IMR-90 (cell line): ENCODE results near the gene KRTAP5-3. TPM values are rescaled to one million over a fixed set of nuclear protein-coding genes. Genes with fewer than 3 reads are reported as not detected.

Experiments
- ATAC-seq: fragments of 200-7000 bp; cut with Tn5 transposase; 2 replicates; pipeline ENCODE4 v1.9.1; 2020; ENCODE audit warnings: low read depth, mild to moderate bottlenecking, moderate library complexity
- BruUV-seq: library from RNA; stranded (reverse); fragments of 400-500 nt; replicated peaks from 2 replicates; lab custom pipeline; 2021; lab: Mats Ljungman, UMichigan
- CTCF ChIA-PET: fragments of 300-600 bp; formaldehyde crosslinking; extraction: SDS; loops from one replicate; lab custom pipeline; 2021; ENCODE audit warnings: antibody characterized with exemption; lab: Yijun Ruan, JAX
- POLR2A ChIA-PET: fragments of 300-600 bp; sonication (Branson Sonifier 250); formaldehyde crosslinking; loops from one replicate; lab custom pipeline; 2022; ENCODE audit warnings: antibody characterized with exemption; ENCODE audit not compliant: unreplicated experiment; lab: Charles Lee
- DNase-seq: peaks from one replicate; pipeline ENCODE4 v3.0.0; 2013
- H2AFZ ChIP-seq: replicated peaks from 2 replicates; pipeline ENCODE3; 2013; ENCODE audit warnings: low read length, mild to moderate bottlenecking; ENCODE audit not compliant: poor library complexity
- H2AK5ac ChIP-seq: 2 replicates; pipeline ENCODE4 v1.6.1; 2013; ENCODE audit warnings: low read depth, low read length, inconsistent platforms
- H2AK9ac ChIP-seq: replicated peaks from 2 replicates; pipeline ENCODE3; 2013; ENCODE audit warnings: mild to moderate bottlenecking, low read depth, low read length, moderate library complexity; ENCODE audit not compliant: poor library complexity
- H2BK120ac ChIP-seq: 2 replicates; pipeline ENCODE4 v1.6.1; 2013; ENCODE audit warnings: low read depth, low read length, inconsistent platforms
- H2BK15ac ChIP-seq: 3 replicates; pipeline ENCODE4 v1.6.1; 2013; ENCODE audit warnings: low read depth, low read length, inconsistent platforms
- H2BK20ac ChIP-seq: 2 replicates; pipeline ENCODE4 v1.6.1; 2013; ENCODE audit warnings: low read depth, mild to moderate bottlenecking, inconsistent platforms, low read length, moderate library complexity
- H2BK5ac ChIP-seq: 2 replicates; pipeline ENCODE4 v1.6.1; 2013; ENCODE audit warnings: mild to moderate bottlenecking, low read depth, low read length, inconsistent platforms; ENCODE audit not compliant: poor library complexity, severe bottlenecking
- H3K14ac ChIP-seq: replicated peaks from 2 replicates; pipeline ENCODE4 v1.6.1; 2013; ENCODE audit warnings: low read depth, low read length, inconsistent platforms
- H3K18ac ChIP-seq: 2 replicates; pipeline ENCODE4 v1.6.1; 2013; ENCODE audit warnings: low read depth, low read length, control low read depth
- H3K23ac ChIP-seq: 2 replicates; pipeline ENCODE4 v1.6.1; 2013; ENCODE audit warnings: low read depth, low read length, inconsistent platforms
- H3K27ac ChIP-seq: 2 replicates; pipeline ENCODE4 v1.5.1; 2013; ENCODE audit warnings: mild to moderate bottlenecking, control low read depth, low read length; ENCODE audit not compliant: insufficient read depth
- H3K27me3 ChIP-seq: 2 replicates; pipeline ENCODE4 v1.6.1; 2013; ENCODE audit warnings: low read length; ENCODE audit not compliant: control insufficient read depth, insufficient read depth
- H3K36me3 ChIP-seq: 2 replicates; pipeline ENCODE4 v1.6.1; 2013; ENCODE audit warnings: low read length, mixed read lengths; ENCODE audit not compliant: control insufficient read depth, insufficient read depth
- H3K4ac ChIP-seq: 2 replicates; pipeline ENCODE4 v1.6.1; 2013; ENCODE audit warnings: low read depth, low read length, inconsistent platforms
- H3K4me1 ChIP-seq: 2 replicates; pipeline ENCODE4 v1.6.1; 2013; ENCODE audit warnings: low read length, mixed read lengths; ENCODE audit not compliant: control insufficient read depth, insufficient read depth
- H3K4me2 ChIP-seq: 2 replicates; pipeline ENCODE4 v1.6.1; 2013; ENCODE audit warnings: low read depth, mild to moderate bottlenecking, control low read depth, low read length, moderate library complexity
- H3K4me3 ChIP-seq: 2 replicates; pipeline ENCODE4 v1.5.1; 2013; ENCODE audit warnings: low read depth, mild to moderate bottlenecking, control low read depth, low read length, moderate library complexity; ENCODE audit not compliant: insufficient read depth
- H3K56ac ChIP-seq: 2 replicates; pipeline ENCODE4 v1.6.1; 2013; ENCODE audit warnings: low read length, inconsistent platforms; ENCODE audit not compliant: insufficient read depth; ENCODE audit errors: extremely low read depth
- H3K79me1 ChIP-seq, 2 experiments: 2 replicates each; pipeline ENCODE4 v1.6.1; 2013; ENCODE audit warnings: low read length in 2 of 2, inconsistent platforms in 1 of 2, low read depth in 1 of 2
- H3K9ac ChIP-seq: 2 replicates; pipeline ENCODE4 v1.6.1; 2013; ENCODE audit warnings: low read depth, low read length, control low read depth
- H3K9me1 ChIP-seq: 2 replicates; pipeline ENCODE4 v1.6.1; 2013; ENCODE audit warnings: low read length, inconsistent platforms; ENCODE audit not compliant: insufficient read depth
- H3K9me3 ChIP-seq: 2 replicates; pipeline ENCODE4 v1.6.1; 2013; ENCODE audit warnings: low read length; ENCODE audit not compliant: control insufficient read depth, insufficient read depth
- H4K20me1 ChIP-seq: 2 replicates; pipeline ENCODE4 v1.6.1; 2013; ENCODE audit warnings: low read length, inconsistent platforms; ENCODE audit not compliant: insufficient read depth
- H4K5ac ChIP-seq: 2 replicates; pipeline ENCODE4 v1.6.1; 2013; ENCODE audit warnings: mild to moderate bottlenecking, low read depth, low read length, control low read depth
- H4K8ac ChIP-seq, 2 experiments: 2 replicates each; pipeline ENCODE4 v1.6.1; 2013; ENCODE audit warnings: low read depth in 2 of 2, low read length in 2 of 2, control low read depth in 1 of 2, inconsistent platforms in 1 of 2
- H4K91ac ChIP-seq: 2 replicates; pipeline ENCODE4 v1.6.1; 2013; ENCODE audit warnings: low read depth, low read length, inconsistent platforms; ENCODE audit not compliant: insufficient read depth
- BHLHE40 ChIP-seq: fragments of 150-350 bp; IDR thresholded peaks from 2 replicates; pipeline ENCODE4 v1.6.1; 2016; ENCODE audit warnings: mild to moderate bottlenecking, low read depth, low read length
- NFE2L2 ChIP-seq: fragments of 150-350 bp; IDR thresholded peaks from 2 replicates; pipeline ENCODE4 v1.6.1; 2016; ENCODE audit warnings: low read depth, mild to moderate bottlenecking, low read length
- POLR2A ChIP-seq: IDR thresholded peaks from 2 replicates; pipeline ENCODE4 v1.6.1; 2012; ENCODE audit warnings: mild to moderate bottlenecking, low read depth, low read length
- WGBS, 2 experiments: methylation state at CpG; one replicate each; pipeline versions ENCODE4 v1.1.5 to v1.1.7; 2013; ENCODE audit warnings: missing lambda C conversion rate in 2 of 2; ENCODE audit not compliant: insufficient read length in 1 of 2; ENCODE audit errors: extremely low coverage in 2 of 2; 5-methylcytosine and 5-hydroxymethylcytosine counted together
- dilution Hi-C: fragments of 300-500 bp; cut with HindIII; formaldehyde crosslinking; loops from one replicate; pipeline ENCODE4 v1.14.3; 2018; ENCODE audit warnings: low sequenced_read_pairs; ENCODE audit not compliant: unreplicated experiment
- in situ Hi-C: fragments of 300-500 bp; cut with MboI; formaldehyde crosslinking; loops from 3 replicates; pipeline ENCODE4 v1.14.3; 2019; ENCODE audit warnings: low sequenced_read_pairs, inconsistent platforms, mixed read lengths
- intact Hi-C: fragments of 100-400 bp; cut with micrococcal nuclease; formaldehyde crosslinking; loops from 2 replicates; pipeline ENCODE4 v1.10.0; 2022
- polyA plus RNA-seq, 3 experiments: library from polyadenylated mRNA; depleted of rRNA; stranded (reverse); fragments of >200 nt; gene quantifications; 2 replicates each; pipeline ENCODE4 v1.2.3, GENCODE V29; 2012; ENCODE audit warnings: low replicate concordance in 1 of 3
- total RNA-seq: library from RNA; depleted of rRNA; stranded (reverse); fragments of >200 nt; gene quantifications from 2 replicates; pipeline ENCODE4 v1.2.3, GENCODE V29; 2012

Gene KRTAP5-3
- total and polyA plus RNA-seq, 2 of the 4 experiments (the other 2 are of a cell fraction), result not detected

DNA sequence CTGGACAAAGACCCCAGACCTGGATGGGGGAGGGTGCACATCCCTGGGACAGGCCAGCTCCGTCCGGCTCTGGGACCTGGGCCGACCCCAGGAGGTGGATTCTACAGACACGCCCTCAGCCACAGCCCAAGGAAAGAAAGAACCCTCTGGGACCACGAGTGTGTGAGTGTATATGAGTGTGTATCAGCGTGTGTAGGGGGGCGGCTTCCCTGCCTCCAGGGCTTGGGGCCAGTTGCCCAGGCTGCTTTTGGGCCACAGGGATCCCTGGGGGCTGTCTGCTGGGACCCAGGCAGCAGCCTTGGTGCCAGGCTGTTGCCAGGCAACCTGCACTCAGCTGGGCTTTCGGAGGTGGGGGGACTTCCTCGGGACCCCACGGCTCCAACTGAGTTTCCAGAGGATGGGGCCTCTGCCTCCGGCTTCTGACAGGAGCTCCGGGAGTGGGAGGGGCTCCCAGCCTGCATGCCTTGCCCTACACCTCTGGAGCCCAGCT is 45.1 kb downstream of the KRTAP5-3 start:
- peaks cover 10% of the 10 kb centered on the region for H3K36me3 ChIP-seq
- no peak overlapping the region for H4K8ac ChIP-seq
- no peak overlapping the region for H3K18ac ChIP-seq
- no peak overlapping the region for H2BK120ac ChIP-seq
- H2AK9ac ChIP-seq, result no peak overlapping the region
- CTCF ChIA-PET, result interaction anchor here (2.0 kb wide), 1 partner anchor 17 kb away, joined by 7 read pairs; no protein-coding TSS in a partner anchor
- POLR2A ChIA-PET, result no interaction called here
- no peak overlapping the region for H3K9ac ChIP-seq
- H2BK5ac ChIP-seq, result no peak overlapping the region
- peaks cover 23% of the 10 kb centered on the region for H3K4me1 ChIP-seq
- H3K9me3 ChIP-seq, result no peaks in the 10 kb centered on the region
- in situ Hi-C loops (no loop called here), dilution Hi-C loops (no loop called here), intact Hi-C loops (no loop called here)
- no peak overlapping the region for H3K4me3 ChIP-seq
- no peak overlapping the region for H4K5ac ChIP-seq
- H3K4me2 ChIP-seq, result no peak overlapping the region
- H3K27me3 ChIP-seq, result no peaks in the 10 kb centered on the region
- H4K20me1 ChIP-seq, result peaks cover 60% of the 10 kb centered on the region
- H2BK20ac ChIP-seq, result no peak overlapping the region
- no peak overlapping the region for H2AK5ac ChIP-seq
- no peak overlapping the region for H2BK15ac ChIP-seq
- no peak overlapping the region for H3K23ac ChIP-seq
- no peak overlapping the region for H4K91ac ChIP-seq
- H3K27ac ChIP-seq, result no peak overlapping the region
- no peak overlapping the region for H3K14ac ChIP-seq
- ATAC-seq (no peak), DNase-seq (no peak)
- H2AFZ ChIP-seq, result no peak overlapping the region
- BruUV-seq, result no TSS peak
- no peak overlapping the region for H3K4ac ChIP-seq
- 55% methylated on average over 4 of the region's 12 CpGs; no CpG with 5 or more reads in 1 of the 2 experiments for WGBS, 2 experiments
- TF ChIP-seq NFE2L2, result no peak
- TF ChIP-seq POLR2A, result no peak
- TF ChIP-seq BHLHE40, result no peak
- peaks cover 4 to 25% of the 10 kb centered on the region in 2 experiments; a peak in 2 of 4 replicates for H3K79me1 ChIP-seq
- no peak overlapping the region for H3K56ac ChIP-seq
- peaks cover 18% of the 10 kb centered on the region for H3K9me1 ChIP-seq
